CD4-positive, alpha-beta T cell treated with Interleukin-17A for 4 hours (primary cell): ENCODE data around the gene SAV1.
"Not testable (repeated sequence)": the region's sequence is repeated elsewhere in the genome, so short reads cannot be mapped to it uniquely, and the experiment has no call there.

Source experiments
- DNase-seq: peaks from one replicate; pipeline ENCODE4 v3.0.0-alpha.2; 2020; ENCODE audit warnings: mixed read lengths

SAV1 gene

GRCh38 chr14:50664579-50664978, 3.5 kb downstream of the SAV1 start:
- not testable (repeated sequence) for DNase-seq

GRCh38 chr14:50659327-50659974, 8.7 kb downstream of the SAV1 start:
- DNase-seq = no peak

GRCh38 chr14:50658203-50658602, 9.9 kb downstream of the SAV1 start:
- no peak for DNase-seq

- DNase-seq = no peak
These were observed 10.4 kb downstream of the SAV1 start for GRCh38 chr14:50657753-50658152.

GRCh38 chr14:50656776-50657175, 11.3 kb downstream of the SAV1 start:
- DNase-seq = no peak

- no peak for DNase-seq
These were observed 18.4 kb downstream of the SAV1 start for GRCh38 chr14:50649691-50650090.

GRCh38 chr14:50647753-50648152, 20.4 kb downstream of the SAV1 start:
- no peak for DNase-seq

- no peak for DNase-seq
These were observed 20.8 kb downstream of the SAV1 start for GRCh38 chr14:50647282-50647681.

- DNase-seq = no peak
These were observed 33.0 kb downstream of the SAV1 start for GRCh38 chr14:50635141-50635540.

- DNase-seq = no peak
These were observed 34.2 kb downstream of the SAV1 start for GRCh38 chr14:50633954-50634353.

GRCh38 chr14:50631408-50631821, 36.7 kb downstream of the SAV1 start:
- no peak for DNase-seq

- DNase-seq = not testable (repeated sequence)
These were observed 43.2 kb downstream of the SAV1 start for GRCh38 chr14:50624947-50625346.

GRCh38 chr14:50624447-50624846, 43.7 kb downstream of the SAV1 start:
- DNase-seq = no peak

GRCh38 chr14:50622978-50623377, 45.1 kb downstream of the SAV1 start:
- no peak for DNase-seq

- no peak for DNase-seq
These were observed 47.8 kb downstream of the SAV1 start for GRCh38 chr14:50620341-50620740.

GRCh38 chr14:50619569-50620141, 48.5 kb downstream of the SAV1 start:
- no peak for DNase-seq

GRCh38 chr14:50616275-50616674, 51.8 kb downstream of the SAV1 start:
- DNase-seq = no peak

- DNase-seq = no peak
These were observed 52.6 kb downstream of the SAV1 start for GRCh38 chr14:50615552-50615951.

- DNase-seq = no peak
These were observed 53.0 kb downstream of the SAV1 start for GRCh38 chr14:50615056-50615455.

- no peak for DNase-seq
These were observed 55.3 kb downstream of the SAV1 start for GRCh38 chr14:50612806-50613205.

- DNase-seq = no peak
These were observed 57.6 kb downstream of the SAV1 start for GRCh38 chr14:50610465-50610864.

GRCh38 chr14:50608302-50608851, 59.7 kb downstream of the SAV1 start:
- DNase-seq = no peak

- DNase-seq = no peak
These were observed 60.3 kb downstream of the SAV1 start for GRCh38 chr14:50607761-50608160.

GRCh38 chr14:50607181-50607580, 60.9 kb downstream of the SAV1 start:
- no peak for DNase-seq

- no peak for DNase-seq
These were observed 61.6 kb downstream of the SAV1 start for GRCh38 chr14:50606468-50606867.
